HG03064 (cell line): ENCODE results near the gene ZNF500.

Experiments used
- ATAC-seq: cut with Tn5 transposase; IDR thresholded peaks from one replicate; pipeline ENCODE4 v1.9.1; 2021; ENCODE audit warnings: low read depth; ENCODE audit not compliant: unreplicated experiment

ZNF500 gene

DNA sequence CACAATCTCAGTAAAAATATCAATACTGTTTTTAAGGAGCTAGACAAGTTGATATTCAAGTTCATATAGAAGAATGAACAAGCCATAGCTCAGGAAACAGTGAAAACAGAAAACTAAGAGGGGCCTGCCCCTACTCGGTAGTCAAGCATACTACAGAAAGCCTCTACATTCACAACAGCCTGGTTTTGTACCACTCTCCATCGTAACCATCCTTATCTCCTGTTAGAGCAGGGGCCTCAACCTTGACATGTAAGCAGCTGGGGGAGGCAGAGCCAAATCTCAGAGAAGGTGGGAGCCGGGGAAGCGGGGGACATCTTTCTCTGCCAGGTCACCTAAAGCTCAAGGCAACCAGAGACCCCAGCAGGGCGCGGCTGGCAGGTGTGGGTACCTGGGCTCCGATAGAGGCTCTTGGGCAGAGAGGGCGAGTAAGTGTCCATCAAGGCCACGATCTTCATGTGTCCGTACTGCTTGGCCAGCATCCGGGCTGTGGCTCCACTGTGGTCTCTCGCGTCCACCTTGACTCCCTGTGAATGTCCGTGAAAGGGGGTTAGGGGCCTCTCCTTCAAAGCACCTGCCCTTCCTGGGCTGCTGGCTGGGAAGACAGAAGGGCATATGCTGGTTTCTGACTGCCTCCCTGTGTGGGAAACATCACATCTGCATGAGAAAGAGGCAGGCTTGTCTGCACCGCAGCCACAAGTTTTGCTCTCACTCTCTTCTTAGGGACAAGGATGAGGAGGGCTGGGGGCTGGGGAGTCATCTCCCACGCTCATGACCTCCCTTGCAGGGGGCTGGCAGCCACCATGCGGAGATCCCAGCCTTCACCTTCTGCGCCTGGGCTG lies 53.1 kb downstream of the ZNF500 start:
- no peak for ATAC-seq

DNA sequence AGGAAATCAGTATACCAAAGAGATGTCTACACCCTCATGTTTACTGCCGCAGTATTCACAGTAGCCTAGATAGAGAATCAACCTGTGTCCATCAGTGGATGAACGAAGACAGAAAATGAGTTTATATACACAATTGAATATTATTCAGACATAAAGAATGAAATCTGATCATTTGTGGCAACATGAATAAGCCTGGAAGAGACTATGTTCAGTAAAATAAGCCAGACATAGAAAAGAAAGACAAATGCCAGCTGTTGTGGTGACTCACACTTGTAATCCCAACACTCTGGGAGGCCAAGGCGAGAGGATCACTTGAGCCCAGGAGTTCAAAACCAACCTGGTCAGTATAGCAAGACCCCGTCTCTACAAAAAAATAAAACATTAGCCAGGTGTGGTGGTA lies 57.5 kb downstream of the ZNF500 start:
- no peak for ATAC-seq

DNA sequence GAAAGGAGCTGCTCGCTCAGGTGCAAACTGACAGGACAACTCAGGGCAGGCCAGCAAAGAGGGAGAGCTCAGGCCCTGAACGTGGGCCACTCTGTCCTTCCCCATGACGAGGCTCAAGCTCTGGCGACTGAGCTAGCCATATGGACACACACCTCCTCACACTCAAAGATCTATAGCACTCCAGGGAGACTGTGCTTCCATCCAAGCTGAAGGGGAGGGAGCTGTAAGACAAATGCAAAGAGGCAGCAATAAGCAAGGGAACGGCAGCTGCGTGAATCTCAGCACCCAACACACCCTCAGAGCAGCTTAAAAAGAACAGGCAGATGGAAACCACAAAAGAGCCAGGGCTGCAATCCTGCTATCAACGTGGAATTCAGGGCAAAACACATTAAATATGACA lies 60.1 kb downstream of the ZNF500 start:
- no peak for ATAC-seq

GRCh38 chr16:4704913-4705312 lies 62.0 kb downstream of the ZNF500 start:
- ATAC-seq = no peak

DNA sequence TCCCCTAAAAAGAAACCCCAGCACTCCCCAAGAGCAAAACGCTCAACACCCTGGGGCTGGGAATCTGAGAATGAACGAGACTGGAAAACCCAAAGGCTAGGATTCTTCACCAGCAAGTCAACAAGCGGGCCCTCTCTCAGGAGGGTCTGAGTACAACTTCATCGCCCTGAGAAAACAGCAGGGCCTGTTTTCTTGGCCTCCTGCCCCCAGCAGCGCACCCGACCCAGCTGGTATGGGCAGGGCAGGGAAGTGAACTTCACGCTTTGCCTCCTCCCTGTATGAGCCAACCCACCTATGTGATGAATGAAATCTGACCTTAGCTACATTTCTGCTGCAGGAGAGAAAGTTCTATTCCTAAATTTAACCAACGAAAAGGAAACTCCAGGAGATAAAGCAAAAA lies 62.5 kb downstream of the ZNF500 start:
- ATAC-seq = no peak

DNA sequence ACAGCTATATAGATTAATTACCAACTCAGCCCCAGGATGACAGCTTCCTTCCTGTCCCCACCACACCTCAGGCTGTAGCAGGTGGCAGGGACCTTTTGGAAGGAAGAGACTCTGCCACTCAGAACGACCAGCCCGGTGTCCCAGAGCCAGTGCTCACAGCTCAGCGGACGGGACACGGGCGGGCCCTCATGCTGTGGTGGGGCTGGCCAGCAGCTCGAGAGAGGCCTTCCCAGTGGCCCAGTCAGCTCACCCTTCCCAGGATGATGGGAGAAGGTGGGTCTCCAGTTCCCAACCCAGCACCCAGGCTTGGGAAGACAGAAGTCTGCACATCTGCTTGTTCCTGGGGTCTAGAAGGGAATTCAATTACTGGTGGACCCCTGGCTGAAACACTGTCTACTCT lies 63.1 kb downstream of the ZNF500 start:
- ATAC-seq = no peak

DNA sequence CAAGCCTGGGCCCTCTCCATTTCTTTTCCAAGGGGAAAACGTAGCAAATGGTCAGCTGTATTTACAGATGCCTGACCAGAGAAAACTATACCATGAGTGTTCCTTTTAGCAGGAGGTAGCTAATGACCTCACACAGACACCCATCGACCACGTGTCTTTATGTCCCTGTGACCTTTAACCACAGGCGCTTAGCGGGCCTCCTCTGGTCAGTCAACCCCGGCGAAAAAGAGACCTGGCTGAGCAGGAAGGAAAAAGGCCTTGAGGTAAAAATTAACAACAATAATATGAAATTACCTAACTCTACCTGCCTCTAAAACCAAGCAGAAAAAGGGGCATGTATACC lies 64.5 kb downstream of the ZNF500 start:
- no peak for ATAC-seq

DNA sequence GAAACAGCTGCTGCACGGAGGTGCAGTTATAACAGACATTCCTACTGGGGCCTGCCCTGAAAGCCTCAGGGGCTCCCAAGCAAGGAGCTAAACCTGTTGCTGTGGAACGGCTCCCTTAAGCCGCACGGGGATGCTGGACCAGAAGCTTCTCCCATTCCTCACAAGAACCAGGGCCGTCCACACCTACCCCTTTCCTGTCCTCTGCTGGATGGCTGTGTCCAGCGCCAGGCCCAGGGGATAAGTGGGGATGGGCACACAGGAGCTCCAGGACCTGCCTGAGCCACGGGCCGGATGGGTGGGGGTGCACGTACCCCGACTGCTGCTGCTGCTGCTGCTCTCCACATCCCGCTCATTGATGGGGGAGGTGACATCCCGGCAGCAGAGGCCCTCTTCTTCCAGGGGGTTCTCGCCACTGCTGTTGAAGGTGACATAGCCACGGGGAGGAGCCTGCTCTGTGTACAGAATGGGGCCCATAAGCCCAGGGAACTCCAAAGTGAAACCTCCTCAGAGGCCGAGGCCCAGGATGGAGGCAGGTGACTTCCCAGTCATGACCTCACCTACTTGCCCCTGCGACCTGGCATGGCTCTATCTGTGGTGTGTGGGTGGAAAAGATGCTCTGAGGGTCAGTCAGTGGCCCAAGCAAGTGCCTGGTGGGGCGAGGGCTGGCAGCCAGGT lies 65.0 kb downstream of the ZNF500 start:
- ATAC-seq = no peak

- no peak for ATAC-seq
These were observed 65.8 kb downstream of the ZNF500 start for GRCh38 chr16:4700997-4701743.

GRCh38 chr16:4700380-4700996 lies 66.5 kb downstream of the ZNF500 start:
- ATAC-seq = no peak

DNA sequence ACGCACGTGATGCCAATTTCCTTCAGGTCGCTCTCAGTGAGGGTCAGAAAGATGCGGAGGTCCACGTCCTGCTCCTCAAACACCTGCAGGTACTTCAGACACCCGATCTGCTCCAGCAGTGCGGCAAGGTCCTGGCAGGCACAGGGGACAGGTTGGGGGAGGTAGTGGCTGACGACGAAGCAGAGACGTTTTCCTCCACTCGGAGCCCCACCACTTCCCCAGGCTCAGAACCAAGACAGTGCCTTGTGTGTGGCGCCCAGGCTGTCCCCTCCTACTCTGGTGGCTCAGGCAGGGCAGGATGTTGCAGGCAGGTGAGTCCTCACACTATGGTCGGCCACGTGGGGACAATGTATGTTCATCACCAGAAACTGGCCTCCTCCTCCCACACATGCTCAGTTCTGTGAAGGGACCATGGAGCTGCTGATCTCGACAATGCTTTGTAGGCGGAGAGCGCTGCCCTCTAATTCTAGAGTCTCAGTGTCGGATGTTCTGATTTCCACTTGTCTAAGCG lies 67.9 kb downstream of the ZNF500 start:
- no peak for ATAC-seq

- ATAC-seq = no peak
These were observed 68.5 kb downstream of the ZNF500 start for GRCh38 chr16:4698321-4699045.
